A673 (cell line): ENCODE results near the gene TTC33.

Source experiments
- EZH2 ChIP-seq: fragments of 200-600 bp; sonication (generic); IDR thresholded peaks from 2 replicates; pipeline ENCODE4 v1.6.1; 2017; ENCODE audit warnings: borderline replicate concordance, low read depth, mild to moderate bottlenecking, mixed read lengths, antibody characterized with exemption, low read length; ENCODE audit not compliant: poor library complexity, severe bottlenecking
- TF ChIP-seq, protein P1 (sequence below): fragments of 300-800, 200-600 bp; sonication (generic); conservative IDR thresholded peaks from 2 replicates; pipeline ENCODE4 v1.5.1; 2017; ENCODE audit warnings: low read depth, mild to moderate bottlenecking, antibody characterized with exemption, low read length, moderate library complexity, mixed read lengths

DNA sequence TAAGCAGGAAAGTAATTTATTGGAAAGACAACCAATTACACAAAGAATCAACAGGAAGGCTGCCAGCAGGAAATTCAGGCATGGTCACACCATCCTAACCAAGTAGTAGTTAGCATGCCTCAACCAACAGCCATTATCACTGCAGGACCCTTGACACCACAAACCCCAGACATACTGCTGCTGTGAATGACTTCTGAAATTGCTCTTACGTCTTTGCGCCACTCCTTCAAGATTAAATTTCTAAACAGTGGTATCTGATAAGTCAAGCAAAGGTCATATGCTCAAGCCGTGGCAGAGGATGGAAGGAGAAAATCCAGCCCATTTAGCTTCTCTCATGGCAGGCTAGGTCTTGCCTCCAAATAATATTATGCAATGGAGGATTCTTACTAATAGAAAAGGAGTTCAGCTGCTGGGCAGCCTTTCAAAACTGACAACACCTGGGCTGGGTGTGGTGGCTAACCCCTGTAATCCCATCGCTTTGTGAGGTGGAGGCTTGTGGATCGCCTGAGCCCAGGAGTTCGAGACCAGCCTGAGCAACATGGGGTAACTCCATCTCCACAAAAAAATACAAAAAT, 81.0 kb downstream of the TTC33 start:
- TF ChIP-seq, protein P1, sequence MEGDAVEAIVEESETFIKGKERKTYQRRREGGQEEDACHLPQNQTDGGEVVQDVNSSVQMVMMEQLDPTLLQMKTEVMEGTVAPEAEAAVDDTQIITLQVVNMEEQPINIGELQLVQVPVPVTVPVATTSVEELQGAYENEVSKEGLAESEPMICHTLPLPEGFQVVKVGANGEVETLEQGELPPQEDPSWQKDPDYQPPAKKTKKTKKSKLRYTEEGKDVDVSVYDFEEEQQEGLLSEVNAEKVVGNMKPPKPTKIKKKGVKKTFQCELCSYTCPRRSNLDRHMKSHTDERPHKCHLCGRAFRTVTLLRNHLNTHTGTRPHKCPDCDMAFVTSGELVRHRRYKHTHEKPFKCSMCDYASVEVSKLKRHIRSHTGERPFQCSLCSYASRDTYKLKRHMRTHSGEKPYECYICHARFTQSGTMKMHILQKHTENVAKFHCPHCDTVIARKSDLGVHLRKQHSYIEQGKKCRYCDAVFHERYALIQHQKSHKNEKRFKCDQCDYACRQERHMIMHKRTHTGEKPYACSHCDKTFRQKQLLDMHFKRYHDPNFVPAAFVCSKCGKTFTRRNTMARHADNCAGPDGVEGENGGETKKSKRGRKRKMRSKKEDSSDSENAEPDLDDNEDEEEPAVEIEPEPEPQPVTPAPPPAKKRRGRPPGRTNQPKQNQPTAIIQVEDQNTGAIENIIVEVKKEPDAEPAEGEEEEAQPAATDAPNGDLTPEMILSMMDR, result no peak
- TF ChIP-seq EZH2, result no peak
